ENCODE data around the gene TBCD.

Gene TBCD

GRCh38 chr17:82923366-82924113, 171.7 kb downstream of the TBCD start:
- Histone ChIP-seq H3K4me3 (ENCODE audit: low read depth, low read length) (no peak overlapping the region), H3K36me3 (replicated peaks) (peaks cover 7% of the 10 kb centered on the region), H3K27ac (no peak overlapping the region), H3K27me3 (replicated peaks) (no peaks in the 10 kb centered on the region)
- TF ChIP-seq CTCF (IDR thresholded peaks at IDR 0.05; ENCODE audit: low read depth, low read length, missing control alignments), result no peak
- in situ Hi-C loops (cut with HindIII; ENCODE audit: low pct_ligation_motif_present, low sequenced_read_pairs), result no loop called here
- DNase-seq, result no peak

- in situ Hi-C loops (cut with HindIII; ENCODE audit: low pct_ligation_motif_present, low sequenced_read_pairs), result no loop called here
- H3K36me3 ChIP-seq (replicated peaks), result peaks cover 9% of the 10 kb centered on the region
These were observed 172.3 kb downstream of the TBCD start for GRCh38 chr17:82924214-82924613.

GRCh38 chr17:82924812-82925211, 172.9 kb downstream of the TBCD start:
- Histone ChIP-seq H3K27ac (no peak overlapping the region), H3K4me3 (ENCODE audit: low read depth, low read length) (no peak overlapping the region), H3K27me3 (replicated peaks) (no peaks in the 10 kb centered on the region), H3K36me3 (replicated peaks) (peaks cover 15% of the 10 kb centered on the region)
- no peak for DNase-seq
- TF ChIP-seq CTCF (IDR thresholded peaks at IDR 0.05; ENCODE audit: low read depth, low read length, missing control alignments), result peak; percentile 8
- in situ Hi-C loops (cut with HindIII; ENCODE audit: low pct_ligation_motif_present, low sequenced_read_pairs), result no loop called here

More at GRCh38 chr17:82924214-82924613, 172.3 kb downstream of the TBCD start:
- Histone ChIP-seq H3K4me3 (ENCODE audit: low read depth, low read length) (no peak overlapping the region), H3K27ac (no peak overlapping the region), H3K27me3 (replicated peaks) (no peaks in the 10 kb centered on the region)
- no peak for DNase-seq
- TF ChIP-seq CTCF (IDR thresholded peaks at IDR 0.05; ENCODE audit: low read depth, low read length, missing control alignments), result no peak

- in situ Hi-C loops (cut with HindIII; ENCODE audit: low pct_ligation_motif_present, low sequenced_read_pairs), result no loop called here
- H3K27me3 ChIP-seq (replicated peaks), result no peaks in the 10 kb centered on the region
- TF ChIP-seq CTCF (IDR thresholded peaks at IDR 0.05; ENCODE audit: low read depth, low read length, missing control alignments), result no peak
- peaks cover 21% of the 10 kb centered on the region for H3K36me3 ChIP-seq (replicated peaks)
- H3K27ac ChIP-seq, result no peak overlapping the region
- no peak for DNase-seq
- no peak overlapping the region for H3K4me3 ChIP-seq (ENCODE audit: low read depth, low read length)
These were observed 173.5 kb downstream of the TBCD start for GRCh38 chr17:82925336-82925735.

GRCh38 chr17:82926081-82926480, 174.2 kb downstream of the TBCD start:
- no peak for DNase-seq
- no peak for TF ChIP-seq CTCF (IDR thresholded peaks at IDR 0.05; ENCODE audit: low read depth, low read length, missing control alignments)
- H3K27me3 ChIP-seq (replicated peaks), result no peaks in the 10 kb centered on the region
- no peak overlapping the region for H3K4me3 ChIP-seq (ENCODE audit: low read depth, low read length)
- in situ Hi-C loops (cut with HindIII; ENCODE audit: low pct_ligation_motif_present, low sequenced_read_pairs), result no loop called here
- no peak overlapping the region for H3K27ac ChIP-seq
- peaks cover 28% of the 10 kb centered on the region for H3K36me3 ChIP-seq (replicated peaks)

- Histone ChIP-seq H3K36me3 (replicated peaks) (peaks cover 30% of the 10 kb centered on the region), H3K27me3 (replicated peaks) (no peaks in the 10 kb centered on the region), H3K27ac (no peak overlapping the region), H3K4me3 (ENCODE audit: low read depth, low read length) (no peak overlapping the region)
- in situ Hi-C loops (cut with HindIII; ENCODE audit: low pct_ligation_motif_present, low sequenced_read_pairs), result no loop called here
- DNase-seq, result no peak
- TF ChIP-seq CTCF (IDR thresholded peaks at IDR 0.05; ENCODE audit: low read depth, low read length, missing control alignments), result no peak
These were observed 174.9 kb downstream of the TBCD start for GRCh38 chr17:82926716-82927115.
